OCI-LY3 (cell line): ENCODE results near the gene OPCML.

ENCODE experiments used
- EZH2phosphoT487 ChIP-seq: fragments of 200-600 bp; shearing (Covaris generic); IDR thresholded peaks from 2 replicates; pipeline ENCODE4 v1.6.1; 2018; ENCODE audit warnings: antibody characterized with exemption, mixed run types, low read depth
- TF ChIP-seq, protein P1 (sequence below): fragments of 200-600, 300-600 bp; sonication (generic); IDR thresholded peaks from 2 replicates; pipeline ENCODE4 v1.5.1; 2014; ENCODE audit warnings: antibody characterized with exemption, low read length, low read depth

DNA sequence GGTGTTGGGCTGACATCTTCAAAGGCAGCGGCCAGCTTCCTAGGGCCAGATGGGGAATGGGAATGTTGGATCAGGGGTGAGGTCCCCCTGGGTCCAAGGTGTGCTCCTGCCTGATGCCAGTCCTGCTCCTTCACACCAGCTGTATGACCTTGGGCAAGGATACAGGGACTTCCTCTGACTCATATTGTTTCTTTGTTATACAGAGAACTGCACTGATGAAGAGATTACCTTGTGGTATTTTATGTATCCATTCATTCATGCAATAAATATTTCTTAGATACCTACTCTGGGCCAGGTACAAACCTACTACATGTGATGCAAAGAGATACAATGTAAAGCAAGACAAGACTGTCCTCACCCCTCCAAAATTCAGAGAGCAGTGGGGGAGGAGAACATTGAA lies 3.9 kb upstream of the OPCML start:
- TF ChIP-seq, protein P1, sequence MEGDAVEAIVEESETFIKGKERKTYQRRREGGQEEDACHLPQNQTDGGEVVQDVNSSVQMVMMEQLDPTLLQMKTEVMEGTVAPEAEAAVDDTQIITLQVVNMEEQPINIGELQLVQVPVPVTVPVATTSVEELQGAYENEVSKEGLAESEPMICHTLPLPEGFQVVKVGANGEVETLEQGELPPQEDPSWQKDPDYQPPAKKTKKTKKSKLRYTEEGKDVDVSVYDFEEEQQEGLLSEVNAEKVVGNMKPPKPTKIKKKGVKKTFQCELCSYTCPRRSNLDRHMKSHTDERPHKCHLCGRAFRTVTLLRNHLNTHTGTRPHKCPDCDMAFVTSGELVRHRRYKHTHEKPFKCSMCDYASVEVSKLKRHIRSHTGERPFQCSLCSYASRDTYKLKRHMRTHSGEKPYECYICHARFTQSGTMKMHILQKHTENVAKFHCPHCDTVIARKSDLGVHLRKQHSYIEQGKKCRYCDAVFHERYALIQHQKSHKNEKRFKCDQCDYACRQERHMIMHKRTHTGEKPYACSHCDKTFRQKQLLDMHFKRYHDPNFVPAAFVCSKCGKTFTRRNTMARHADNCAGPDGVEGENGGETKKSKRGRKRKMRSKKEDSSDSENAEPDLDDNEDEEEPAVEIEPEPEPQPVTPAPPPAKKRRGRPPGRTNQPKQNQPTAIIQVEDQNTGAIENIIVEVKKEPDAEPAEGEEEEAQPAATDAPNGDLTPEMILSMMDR, result no peak
- no peak for TF ChIP-seq EZH2phosphoT487
